GM18861 (cell line): ENCODE measurements around the gene HSD3B1.
A peak's percentile ranks its signal among the peaks of the same experiment; 100 is the strongest.

Experiments used
- ATAC-seq: cut with Tn5 transposase; IDR thresholded peaks from one replicate; pipeline ENCODE4 v1.9.1; 2021; ENCODE audit not compliant: unreplicated experiment

HSD3B1 gene

GRCh38 chr1:119506941-119507340 is at the start of gene HSD3B1:
TSS of gene HSD3B1 (plus strand) at chr1:119507210. CDS start at chr1:119507477, 267 bp downstream.
- ATAC-seq = no peak

GRCh38 chr1:119462964-119463363 is 44.0 kb upstream of the HSD3B1 start:
- no peak for ATAC-seq

GRCh38 chr1:119463569-119463968 is 43.4 kb upstream of the HSD3B1 start:
- ATAC-seq = no peak

- ATAC-seq = no peak
Observed at GRCh38 chr1:119466445-119466844, 40.6 kb upstream of the HSD3B1 start.

- ATAC-seq = no peak
Observed at GRCh38 chr1:119467219-119467618, 39.8 kb upstream of the HSD3B1 start.

- ATAC-seq = no peak
Observed at GRCh38 chr1:119467857-119468668, 38.9 kb upstream of the HSD3B1 start.

- ATAC-seq = no peak
Observed at GRCh38 chr1:119469741-119470140, 37.3 kb upstream of the HSD3B1 start.

- ATAC-seq = no peak
Observed at GRCh38 chr1:119470377-119470776, 36.6 kb upstream of the HSD3B1 start.

GRCh38 chr1:119470958-119471357 is 36.1 kb upstream of the HSD3B1 start:
- ATAC-seq = no peak

- ATAC-seq = no peak
Observed at GRCh38 chr1:119471566-119471965, 35.4 kb upstream of the HSD3B1 start.

GRCh38 chr1:119472080-119472818 is 34.8 kb upstream of the HSD3B1 start:
- ATAC-seq = no peak

- ATAC-seq = no peak
Observed at GRCh38 chr1:119472819-119473175, 34.2 kb upstream of the HSD3B1 start.

GRCh38 chr1:119475866-119476439 is 31.1 kb upstream of the HSD3B1 start:
- ATAC-seq = peak; percentile 75

GRCh38 chr1:119477710-119478109 is 29.3 kb upstream of the HSD3B1 start:
- ATAC-seq = no peak

GRCh38 chr1:119480175-119480574 is 26.8 kb upstream of the HSD3B1 start:
- no peak for ATAC-seq

GRCh38 chr1:119481951-119482350 is 25.1 kb upstream of the HSD3B1 start:
- no peak for ATAC-seq

GRCh38 chr1:119482517-119483425 is 24.2 kb upstream of the HSD3B1 start:
- ATAC-seq = no peak

- no peak for ATAC-seq
Observed at GRCh38 chr1:119483441-119484200, 23.4 kb upstream of the HSD3B1 start.

- ATAC-seq = no peak
Observed at GRCh38 chr1:119485201-119485600, 21.8 kb upstream of the HSD3B1 start.

- no peak for ATAC-seq
Observed at GRCh38 chr1:119488216-119488615, 18.8 kb upstream of the HSD3B1 start.
